ENCODE results near the gene PRICKLE3.
A peak's percentile ranks its signal among the peaks of the same experiment; 100 is the strongest.
"Not testable (repeated sequence)": the region's sequence is repeated elsewhere in the genome, so short reads cannot be mapped to it uniquely, and the experiment has no call there.

PRICKLE3 gene

GRCh38 chrX:49155900-49156837 is 30.0 kb downstream of the PRICKLE3 start:
- peak; percentile 87 for DNase-seq

- DNase-seq, result peak; percentile 34
Observed at GRCh38 chrX:49155243-49155899, 30.8 kb downstream of the PRICKLE3 start.

GRCh38 chrX:49153467-49153866 is 32.7 kb downstream of the PRICKLE3 start:
- no peak for DNase-seq

- DNase-seq, result not testable (repeated sequence)
Observed at GRCh38 chrX:49149291-49149690, 36.9 kb downstream of the PRICKLE3 start.

GRCh38 chrX:49148390-49149100 is 37.6 kb downstream of the PRICKLE3 start:
- not testable (repeated sequence) for DNase-seq

- no peak for DNase-seq
Observed at GRCh38 chrX:49147936-49148335, 38.2 kb downstream of the PRICKLE3 start.

- DNase-seq, result no peak
Observed at GRCh38 chrX:49147282-49147681, 38.9 kb downstream of the PRICKLE3 start.

GRCh38 chrX:49143154-49143553 is 43.0 kb downstream of the PRICKLE3 start:
- not testable (repeated sequence) for DNase-seq

- not testable (repeated sequence) for DNase-seq
Observed at GRCh38 chrX:49142264-49142663, 43.9 kb downstream of the PRICKLE3 start.

GRCh38 chrX:49139713-49140112 is 46.5 kb downstream of the PRICKLE3 start:
- DNase-seq, result no peak

- no peak for DNase-seq
Observed at GRCh38 chrX:49137492-49137891, 48.7 kb downstream of the PRICKLE3 start.

- no peak for DNase-seq
Observed at GRCh38 chrX:49133759-49134158, 52.4 kb downstream of the PRICKLE3 start.

GRCh38 chrX:49132275-49132674 is 53.9 kb downstream of the PRICKLE3 start:
- not testable (repeated sequence) for DNase-seq

GRCh38 chrX:49129427-49129826 is 56.7 kb downstream of the PRICKLE3 start:
- DNase-seq, result no peak

GRCh38 chrX:49127742-49128258 is 58.4 kb downstream of the PRICKLE3 start:
- DNase-seq, result not testable (repeated sequence)
